ENCODE results near the gene NTN3.

Gene NTN3

GRCh38 chr16:2471016-2471652 is at the start of gene NTN3:
TSS of gene NTN3 (plus strand) at chr16:2471297. CDS start at chr16:2471702, 405 bp downstream.
- no peak within 1 kb of the TSS for H3K4me3 ChIP-seq (ENCODE audit: low read depth, low read length)
- TF ChIP-seq, protein P1, sequence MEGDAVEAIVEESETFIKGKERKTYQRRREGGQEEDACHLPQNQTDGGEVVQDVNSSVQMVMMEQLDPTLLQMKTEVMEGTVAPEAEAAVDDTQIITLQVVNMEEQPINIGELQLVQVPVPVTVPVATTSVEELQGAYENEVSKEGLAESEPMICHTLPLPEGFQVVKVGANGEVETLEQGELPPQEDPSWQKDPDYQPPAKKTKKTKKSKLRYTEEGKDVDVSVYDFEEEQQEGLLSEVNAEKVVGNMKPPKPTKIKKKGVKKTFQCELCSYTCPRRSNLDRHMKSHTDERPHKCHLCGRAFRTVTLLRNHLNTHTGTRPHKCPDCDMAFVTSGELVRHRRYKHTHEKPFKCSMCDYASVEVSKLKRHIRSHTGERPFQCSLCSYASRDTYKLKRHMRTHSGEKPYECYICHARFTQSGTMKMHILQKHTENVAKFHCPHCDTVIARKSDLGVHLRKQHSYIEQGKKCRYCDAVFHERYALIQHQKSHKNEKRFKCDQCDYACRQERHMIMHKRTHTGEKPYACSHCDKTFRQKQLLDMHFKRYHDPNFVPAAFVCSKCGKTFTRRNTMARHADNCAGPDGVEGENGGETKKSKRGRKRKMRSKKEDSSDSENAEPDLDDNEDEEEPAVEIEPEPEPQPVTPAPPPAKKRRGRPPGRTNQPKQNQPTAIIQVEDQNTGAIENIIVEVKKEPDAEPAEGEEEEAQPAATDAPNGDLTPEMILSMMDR (IDR thresholded peaks at IDR 0.05; ENCODE audit: control insufficient read depth, extremely low read depth, insufficient read depth), result no peak
- DNase-seq (ENCODE audit: low read depth), result no peak

DNA sequence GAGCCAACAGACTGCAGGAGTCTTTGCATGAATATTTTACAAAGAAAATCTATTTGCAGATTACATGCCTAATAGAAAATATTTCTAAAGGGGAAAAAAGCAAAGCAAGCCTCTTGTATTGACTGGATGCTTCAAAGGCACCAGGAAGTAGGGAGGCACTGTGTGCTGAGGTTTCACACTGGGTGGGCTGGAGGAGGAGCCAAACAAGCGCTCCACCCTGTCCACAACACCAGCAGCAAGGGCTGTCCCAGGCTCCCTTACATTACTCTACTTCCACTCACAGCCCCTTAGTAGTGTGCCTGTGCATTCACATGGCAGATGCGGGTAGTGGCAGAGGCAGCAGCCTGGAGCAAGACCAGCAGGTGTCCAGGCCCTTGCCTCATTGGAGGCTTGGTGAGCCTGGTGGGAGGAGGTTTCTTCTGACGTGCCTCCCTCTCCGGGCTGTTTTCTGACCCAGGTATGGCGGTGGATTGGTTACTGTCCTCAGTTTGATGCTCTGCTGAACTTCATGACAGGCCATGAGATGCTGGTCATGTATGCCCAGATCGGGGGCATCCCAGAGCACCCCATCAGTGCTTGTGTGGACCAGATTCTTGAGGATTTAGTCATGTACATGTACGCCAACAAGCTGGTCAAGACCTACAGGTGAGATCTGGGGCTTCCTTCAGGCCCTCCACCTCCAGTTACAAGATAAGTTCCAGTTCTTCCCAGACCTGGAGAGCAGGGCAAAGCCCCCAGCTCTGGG is 48.8 kb upstream of the NTN3 start:
- TF ChIP-seq, protein P1 (IDR thresholded peaks at IDR 0.05; ENCODE audit: control insufficient read depth, extremely low read depth, insufficient read depth), result no peak
- no peak for DNase-seq (ENCODE audit: low read depth)

GRCh38 chr16:2424061-2425007 is 46.8 kb upstream of the NTN3 start:
- DNase-seq (ENCODE audit: low read depth), result no peak
- H3K4me3 ChIP-seq (ENCODE audit: low read depth, low read length), result no peak overlapping the region
- TF ChIP-seq, protein P1 (IDR thresholded peaks at IDR 0.05; ENCODE audit: control insufficient read depth, extremely low read depth, insufficient read depth), result no peak

More for the DNA sequence above, 48.8 kb upstream of the NTN3 start:
- H3K4me3 ChIP-seq (ENCODE audit: low read depth, low read length), result no peak overlapping the region

DNA sequence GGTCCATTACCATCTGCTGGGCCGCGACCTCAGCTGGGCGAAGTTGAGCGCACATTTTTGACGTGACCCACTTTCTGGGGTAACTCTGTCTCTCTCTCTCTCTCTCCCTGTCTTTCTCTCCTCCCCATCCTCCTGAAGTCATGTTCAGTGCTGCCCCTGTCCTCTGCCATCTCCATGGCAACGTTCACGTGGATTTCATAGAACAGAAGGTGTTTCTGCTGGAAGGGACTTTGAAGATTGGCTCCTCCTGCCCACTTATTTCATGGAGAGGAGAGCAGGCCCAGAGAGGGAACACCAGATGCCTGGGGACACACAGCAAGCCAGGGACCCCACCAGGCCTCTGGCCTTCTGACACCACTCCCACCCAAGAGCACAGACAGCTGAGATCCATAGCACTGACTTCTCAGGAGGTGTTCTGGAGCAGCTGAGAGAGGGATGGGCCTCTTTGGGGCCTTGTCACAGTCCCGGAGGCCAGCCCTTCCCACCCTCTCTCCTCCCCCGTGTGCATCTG is 46.0 kb upstream of the NTN3 start:
- TF ChIP-seq, protein P1 (IDR thresholded peaks at IDR 0.05; ENCODE audit: control insufficient read depth, extremely low read depth, insufficient read depth), result no peak
- no peak overlapping the region for H3K4me3 ChIP-seq (ENCODE audit: low read depth, low read length)
- no peak for DNase-seq (ENCODE audit: low read depth)

GRCh38 chr16:2425825-2426430 is 45.2 kb upstream of the NTN3 start:
- no peak overlapping the region for H3K4me3 ChIP-seq (ENCODE audit: low read depth, low read length)
- no peak for DNase-seq (ENCODE audit: low read depth)
- TF ChIP-seq, protein P1 (IDR thresholded peaks at IDR 0.05; ENCODE audit: control insufficient read depth, extremely low read depth, insufficient read depth), result no peak

- TF ChIP-seq, protein P1 (IDR thresholded peaks at IDR 0.05; ENCODE audit: control insufficient read depth, extremely low read depth, insufficient read depth), result no peak
- H3K4me3 ChIP-seq (ENCODE audit: low read depth, low read length), result no peak overlapping the region
- no peak for DNase-seq (ENCODE audit: low read depth)
These were observed 44.1 kb upstream of the NTN3 start for GRCh38 chr16:2426941-2427361.
